ENCODE results near the gene PPP2R2C.

DNA sequence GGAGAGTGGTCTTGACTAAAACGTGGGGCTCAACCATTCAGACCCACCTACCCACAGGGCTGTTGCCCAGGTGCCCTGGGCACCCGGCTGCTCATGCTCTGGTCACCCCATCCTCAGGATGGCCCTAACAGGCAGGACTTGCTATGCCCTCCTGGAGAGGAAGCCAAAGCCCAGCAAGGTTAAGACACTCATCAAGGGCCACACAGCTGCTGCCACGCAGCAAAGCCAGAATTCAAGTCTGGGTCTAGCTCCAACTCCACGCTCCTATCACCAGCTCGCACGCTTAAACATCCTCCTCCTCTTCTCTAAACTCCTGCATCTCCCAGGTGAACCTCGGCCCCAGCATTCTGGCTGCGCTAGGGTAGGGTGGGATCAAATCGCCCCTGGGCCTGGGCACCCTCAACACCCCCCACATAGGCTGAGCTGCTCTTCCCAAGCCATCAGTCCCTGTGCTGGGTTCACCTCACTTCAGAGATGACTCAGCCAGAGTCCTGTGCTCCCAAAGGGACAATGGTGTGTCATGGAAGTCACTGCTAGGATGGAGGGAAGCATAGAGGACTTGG lies 54.1 kb downstream of the PPP2R2C start:
- TF ChIP-seq CTCF (conservative IDR thresholded peaks at IDR 0.05; ENCODE audit: low read length) (no peak), EZH2phosphoT487 (IDR thresholded peaks at IDR 0.05; ENCODE audit: borderline replicate concordance, low read depth, low read length) (no peak)

All from OCI-LY7 (cell line).